Upper lobe of right lung (tissue), 1 donor: ENCODE results near the gene AMPD3. TPM values are rescaled to one million over a fixed set of nuclear protein-coding genes. Genes with fewer than 3 reads are reported as not detected.
A peak's percentile ranks its signal among the peaks of the same experiment; 100 is the strongest.

Source experiments
- ATAC-seq: fragments of 200-7000 bp; cut with Tn5 transposase; one replicate; pipeline ENCODE4 v1.9.1; 2020; ENCODE audit warnings: mild to moderate bottlenecking, moderate library complexity
- DNase-seq: peaks from one replicate; pipeline ENCODE4 v3.0.0-alpha.2; 2020
- H3K27ac ChIP-seq: fragments of 200-600 bp; one replicate; pipeline ENCODE4 v1.8.0; 2022
- H3K27me3 ChIP-seq: fragments of 200-600 bp; one replicate; pipeline ENCODE4 v1.8.0; 2022; ENCODE audit warnings: mild to moderate bottlenecking
- H3K36me3 ChIP-seq: fragments of 200-600 bp; one replicate; pipeline ENCODE4 v1.8.0; 2022
- H3K4me1 ChIP-seq: fragments of 200-600 bp; one replicate; pipeline ENCODE4 v1.8.0; 2022
- H3K4me3 ChIP-seq: fragments of 200-600 bp; one replicate; pipeline ENCODE4 v1.8.0; 2022; ENCODE audit warnings: mild to moderate bottlenecking
- H3K9me3 ChIP-seq: fragments of 200-600 bp; one replicate; pipeline ENCODE4 v1.8.0; 2022
- intact Hi-C: fragments of 100-400 bp; cut with DNase I; formaldehyde crosslinking; loops from one replicate; pipeline ENCODE4 v1.11.0; 2022
- total RNA-seq: library from RNA; stranded (reverse); fragmentation: NEBNext Ultra II Directional; extraction: Animal tissue kit (Norgen Biotek cat#: 25700); gene quantifications from one replicate; pipeline ENCODE4 v1.2.1, GENCODE V29; 2021
- TF ChIP-seq, protein P1 (sequence below): fragments of 200-600 bp; IDR thresholded peaks from one replicate; pipeline ENCODE4 v1.8.0; 2022; ENCODE audit warnings: antibody characterized with exemption
- donor health status: DM: no; HTN: yes; CAD: no; lungs with severe emphysema.

Gene AMPD3
- total RNA-seq, 1 donor from 2014 or later, result 11.6 TPM

DNA sequence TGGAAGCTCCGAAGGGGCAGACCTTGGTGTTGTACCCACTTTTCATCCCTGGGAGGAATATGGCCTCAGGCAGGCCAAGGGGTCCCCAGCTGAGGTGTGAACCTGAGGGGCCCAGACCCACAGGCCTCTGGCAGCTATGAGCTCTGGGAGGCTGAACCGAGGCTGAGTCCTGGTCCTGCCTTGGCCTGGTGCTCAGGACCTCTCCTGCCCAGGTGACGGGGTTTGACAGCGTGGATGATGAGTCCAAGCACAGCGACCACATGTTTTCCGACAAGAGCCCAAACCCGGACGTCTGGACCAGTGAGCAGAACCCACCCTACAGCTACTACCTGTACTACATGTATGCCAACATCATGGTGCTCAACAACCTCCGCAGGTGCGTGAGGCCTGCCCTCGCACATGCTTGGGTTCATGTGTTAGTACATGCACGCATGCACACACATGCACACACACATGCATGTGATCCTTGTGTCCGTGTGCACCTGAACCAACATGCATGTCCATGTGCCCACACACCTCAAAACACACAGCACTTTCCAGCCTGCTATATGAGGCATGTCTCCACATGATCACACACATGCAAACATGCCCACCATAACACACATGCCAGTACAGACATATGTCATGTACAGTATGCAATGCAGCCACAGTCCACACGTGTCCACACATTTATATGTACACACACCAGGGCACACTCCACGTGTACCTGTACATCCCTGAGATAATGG is 45.0 kb downstream of the AMPD3 start:
- intact Hi-C loops, result no loop called here
- ATAC-seq (no peak), DNase-seq (no peak)
- H3K4me3 ChIP-seq, result no peak overlapping the region
- TF ChIP-seq, protein P1, sequence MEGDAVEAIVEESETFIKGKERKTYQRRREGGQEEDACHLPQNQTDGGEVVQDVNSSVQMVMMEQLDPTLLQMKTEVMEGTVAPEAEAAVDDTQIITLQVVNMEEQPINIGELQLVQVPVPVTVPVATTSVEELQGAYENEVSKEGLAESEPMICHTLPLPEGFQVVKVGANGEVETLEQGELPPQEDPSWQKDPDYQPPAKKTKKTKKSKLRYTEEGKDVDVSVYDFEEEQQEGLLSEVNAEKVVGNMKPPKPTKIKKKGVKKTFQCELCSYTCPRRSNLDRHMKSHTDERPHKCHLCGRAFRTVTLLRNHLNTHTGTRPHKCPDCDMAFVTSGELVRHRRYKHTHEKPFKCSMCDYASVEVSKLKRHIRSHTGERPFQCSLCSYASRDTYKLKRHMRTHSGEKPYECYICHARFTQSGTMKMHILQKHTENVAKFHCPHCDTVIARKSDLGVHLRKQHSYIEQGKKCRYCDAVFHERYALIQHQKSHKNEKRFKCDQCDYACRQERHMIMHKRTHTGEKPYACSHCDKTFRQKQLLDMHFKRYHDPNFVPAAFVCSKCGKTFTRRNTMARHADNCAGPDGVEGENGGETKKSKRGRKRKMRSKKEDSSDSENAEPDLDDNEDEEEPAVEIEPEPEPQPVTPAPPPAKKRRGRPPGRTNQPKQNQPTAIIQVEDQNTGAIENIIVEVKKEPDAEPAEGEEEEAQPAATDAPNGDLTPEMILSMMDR, result no peak
- peaks cover 6% of the 10 kb centered on the region for H3K4me1 ChIP-seq
- no peaks in the 10 kb centered on the region for H3K9me3 ChIP-seq
- H3K27me3 ChIP-seq, result no peaks in the 10 kb centered on the region
- peaks cover 20% of the 10 kb centered on the region for H3K36me3 ChIP-seq
- H3K27ac ChIP-seq, result no peak overlapping the region

DNA sequence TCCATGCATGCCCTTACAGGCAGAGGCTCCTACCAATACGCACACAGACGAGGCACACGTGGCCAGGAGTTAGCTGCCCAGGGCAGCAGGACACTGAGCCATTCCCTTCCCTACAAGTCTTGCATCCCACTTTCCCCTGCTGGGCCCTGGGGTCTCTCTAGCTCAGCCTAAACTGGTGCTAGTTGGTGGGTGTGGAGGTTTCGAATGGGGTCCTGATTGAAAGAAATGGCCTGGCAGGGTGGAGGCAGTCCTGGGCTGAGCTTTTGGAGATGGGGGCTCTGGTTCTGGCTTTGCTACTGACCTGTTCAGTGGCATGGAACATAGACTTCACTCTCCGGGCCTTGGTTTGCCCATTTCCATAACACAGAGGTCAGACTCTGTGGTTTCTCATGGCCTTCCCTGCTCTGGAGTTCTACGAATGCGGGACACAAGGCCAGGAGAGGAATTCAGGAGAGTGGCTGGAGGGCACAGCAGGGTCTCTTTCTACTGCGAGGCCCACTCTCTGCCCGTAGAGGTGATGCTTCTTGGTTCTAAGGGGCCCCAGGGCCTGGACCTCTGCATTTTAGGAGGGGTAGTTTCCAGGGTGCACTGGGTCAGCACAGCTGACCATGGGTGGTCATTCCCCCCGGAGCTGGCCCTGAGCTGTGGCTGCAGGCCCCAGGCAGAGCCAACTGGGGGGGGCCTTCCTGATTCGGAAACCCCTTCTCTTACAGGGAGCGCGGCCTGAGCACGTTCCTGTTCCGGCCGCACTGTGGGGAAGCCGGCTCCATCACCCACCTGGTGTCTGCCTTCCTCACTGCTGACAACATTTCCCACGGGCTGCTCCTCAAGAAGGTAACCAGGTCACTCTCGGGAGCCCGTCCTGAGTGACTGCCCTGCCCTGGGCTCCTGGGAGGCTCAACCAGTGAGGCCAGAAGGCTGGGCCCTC is 46.0 kb downstream of the AMPD3 start:
- ATAC-seq, result no peak
- no peak overlapping the region for H3K27ac ChIP-seq
- peaks cover 14% of the 10 kb centered on the region for H3K36me3 ChIP-seq
- H3K27me3 ChIP-seq, result no peaks in the 10 kb centered on the region
- intact Hi-C loops, result no loop called here
- H3K4me3 ChIP-seq, result no peak overlapping the region
- H3K9me3 ChIP-seq, result no peaks in the 10 kb centered on the region
- TF ChIP-seq, protein P1, result no peak
- H3K4me1 ChIP-seq, result peaks cover 6% of the 10 kb centered on the region
- no peak for DNase-seq

DNA sequence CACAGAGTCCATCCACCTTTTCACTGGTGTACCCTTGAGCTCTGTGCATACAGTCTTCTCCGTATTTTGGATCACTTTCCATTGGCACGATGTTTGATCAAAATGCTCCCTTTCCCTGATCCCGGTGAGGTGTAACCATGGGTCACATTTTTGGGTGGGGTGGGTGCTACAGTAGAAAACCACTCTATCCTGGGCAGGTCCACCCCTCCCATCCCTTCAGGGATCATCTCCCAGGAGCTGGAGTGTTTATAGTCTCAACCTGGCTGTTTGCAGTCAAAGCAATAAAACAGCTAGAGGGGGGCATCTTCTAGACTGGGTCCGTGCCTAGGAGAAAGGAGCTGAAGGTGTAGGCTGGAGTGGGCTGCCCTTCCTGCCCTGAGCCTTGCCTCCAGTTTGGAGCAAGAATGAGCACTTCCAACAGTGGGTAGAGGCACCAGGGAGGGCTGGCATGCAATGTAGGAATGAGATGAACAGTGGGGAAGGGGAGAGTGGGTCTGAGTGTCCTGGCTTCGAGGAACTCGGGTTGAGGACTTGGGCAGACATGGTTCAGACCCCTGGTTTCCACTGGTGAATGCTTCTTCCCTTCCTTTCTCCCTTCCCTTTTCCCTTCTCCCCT is 47.1 kb downstream of the AMPD3 start:
- DNase-seq (no peak), ATAC-seq (no peak)
- no peaks in the 10 kb centered on the region for H3K9me3 ChIP-seq
- peaks cover 14% of the 10 kb centered on the region for H3K36me3 ChIP-seq
- intact Hi-C loops, result no loop called here
- H3K27ac ChIP-seq, result peak overlapping the region; percentile 6
- TF ChIP-seq, protein P1, result no peak
- H3K4me1 ChIP-seq, result peaks cover 6% of the 10 kb centered on the region
- no peaks in the 10 kb centered on the region for H3K27me3 ChIP-seq
- no peak overlapping the region for H3K4me3 ChIP-seq

DNA sequence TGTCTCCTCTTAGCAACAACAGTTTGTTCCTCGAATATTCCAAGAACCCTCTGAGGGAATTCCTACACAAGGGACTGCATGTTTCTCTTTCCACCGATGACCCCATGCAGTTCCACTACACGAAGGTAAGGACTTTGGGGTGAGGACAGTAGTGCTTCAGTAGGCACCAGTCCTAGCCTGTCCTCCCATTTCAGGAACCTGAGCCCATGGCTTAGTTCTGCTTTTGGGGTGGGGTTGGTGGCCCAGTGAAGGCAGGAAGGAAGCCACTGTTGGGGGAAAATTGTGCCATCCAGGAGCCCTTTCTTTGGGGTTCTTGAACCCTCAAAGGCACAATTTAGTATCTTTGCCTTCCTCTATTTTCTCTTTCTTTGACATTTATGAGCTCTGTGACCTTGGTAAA is 47.7 kb downstream of the AMPD3 start:
- no peaks in the 10 kb centered on the region for H3K9me3 ChIP-seq
- peaks cover 6% of the 10 kb centered on the region for H3K4me1 ChIP-seq
- H3K27ac ChIP-seq, result peak overlapping the region; percentile 6
- intact Hi-C loops, result no loop called here
- no peaks in the 10 kb centered on the region for H3K27me3 ChIP-seq
- no peak overlapping the region for H3K4me3 ChIP-seq
- peak; percentile 72 for ATAC-seq
- DNase-seq, result no peak
- H3K36me3 ChIP-seq, result peaks cover 14% of the 10 kb centered on the region
- TF ChIP-seq, protein P1, result no peak

DNA sequence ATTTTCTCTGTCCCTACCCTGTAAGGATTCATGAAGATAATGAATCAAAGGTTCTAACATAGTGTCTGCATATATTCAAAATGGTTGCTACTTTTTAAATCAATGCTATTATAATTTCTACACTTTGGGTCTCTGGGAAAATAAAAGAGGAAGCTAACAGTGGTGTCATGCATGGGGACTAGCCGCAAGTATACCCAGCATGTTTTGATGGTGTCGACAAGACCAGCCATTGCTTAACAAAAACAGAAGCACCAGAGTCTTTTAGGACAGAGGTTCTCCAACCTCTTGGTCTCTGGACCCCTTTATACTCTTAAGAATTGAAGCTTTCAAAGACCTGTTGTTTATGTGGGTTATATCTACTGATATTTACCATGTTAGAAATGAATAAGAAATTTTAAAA is 48.2 kb downstream of the AMPD3 start:
- H3K4me3 ChIP-seq, result no peak overlapping the region
- intact Hi-C loops, result no loop called here
- H3K27ac ChIP-seq, result no peak overlapping the region
- DNase-seq (no peak), ATAC-seq (peak; percentile 73)
- H3K36me3 ChIP-seq, result peaks cover 14% of the 10 kb centered on the region
- TF ChIP-seq, protein P1, result no peak
- H3K4me1 ChIP-seq, result peaks cover 6% of the 10 kb centered on the region
- H3K27me3 ChIP-seq, result no peaks in the 10 kb centered on the region
- no peaks in the 10 kb centered on the region for H3K9me3 ChIP-seq
